ENCODE measurements around the gene CDC25C.
"Not testable (repeated sequence)": the region's sequence is repeated elsewhere in the genome, so short reads cannot be mapped to it uniquely, and the experiment has no call there.

The CDC25C gene

GRCh38 chr5:138276402-138277054 is 55.1 kb downstream of the CDC25C start:
- no peak for DNase-seq (ENCODE audit: low read depth in 2 of 2)

- no peak for DNase-seq (ENCODE audit: low read depth in 2 of 2)
These were observed 55.7 kb downstream of the CDC25C start for GRCh38 chr5:138275895-138276294.

GRCh38 chr5:138275379-138275782 is 56.2 kb downstream of the CDC25C start:
- no peak for DNase-seq (ENCODE audit: low read depth in 2 of 2)

- no peak for DNase-seq (ENCODE audit: low read depth in 2 of 2)
These were observed 57.3 kb downstream of the CDC25C start, which contains the start of gene GFRA3 for GRCh38 chr5:138274189-138274853. Gene GFRA3 (minus strand): TSS chr5:138274621. CDS start chr5:138274424, 197 bp downstream.

GRCh38 chr5:138273834-138274188 is 57.8 kb downstream of the CDC25C start:
- no peak for DNase-seq (ENCODE audit: low read depth in 2 of 2)

GRCh38 chr5:138272681-138273080 is 58.9 kb downstream of the CDC25C start:
- DNase-seq (ENCODE audit: low read depth in 2 of 2), result no peak

- no peak for DNase-seq (ENCODE audit: low read depth in 2 of 2)
These were observed 60.3 kb downstream of the CDC25C start for GRCh38 chr5:138271281-138271680.

- DNase-seq (ENCODE audit: low read depth in 2 of 2), result no peak
These were observed 67.4 kb downstream of the CDC25C start for GRCh38 chr5:138264183-138264582.

- DNase-seq (ENCODE audit: low read depth in 2 of 2), result no peak
These were observed 68.0 kb downstream of the CDC25C start for GRCh38 chr5:138263581-138263980.

GRCh38 chr5:138258704-138259292 is 72.8 kb downstream of the CDC25C start:
- DNase-seq (ENCODE audit: low read depth in 2 of 2), result no peak

- no peak for DNase-seq (ENCODE audit: low read depth in 2 of 2)
These were observed 74.0 kb downstream of the CDC25C start for GRCh38 chr5:138257583-138257982.

GRCh38 chr5:138252944-138253343 is 78.7 kb downstream of the CDC25C start:
- DNase-seq (ENCODE audit: low read depth in 2 of 2), result no peak

GRCh38 chr5:138247800-138248199 is 83.8 kb downstream of the CDC25C start:
- DNase-seq (ENCODE audit: low read depth in 2 of 2), result not testable (repeated sequence)

GRCh38 chr5:138246822-138247221 is 84.8 kb downstream of the CDC25C start:
- DNase-seq (ENCODE audit: low read depth in 2 of 2), result no peak

GRCh38 chr5:138246334-138246733 is 85.3 kb downstream of the CDC25C start:
- DNase-seq (ENCODE audit: low read depth in 2 of 2), result no peak

- no peak for DNase-seq (ENCODE audit: low read depth in 2 of 2)
These were observed 85.9 kb downstream of the CDC25C start for GRCh38 chr5:138245717-138246116.

GRCh38 chr5:138243794-138244193 is 87.8 kb downstream of the CDC25C start:
- no peak for DNase-seq (ENCODE audit: low read depth in 2 of 2)

- no peak for DNase-seq (ENCODE audit: low read depth in 2 of 2)
These were observed 89.7 kb downstream of the CDC25C start for GRCh38 chr5:138241688-138242571.

GRCh38 chr5:138240650-138241385 is 90.8 kb downstream of the CDC25C start:
- DNase-seq (ENCODE audit: low read depth in 2 of 2), result no peak

- no peak for DNase-seq (ENCODE audit: low read depth in 2 of 2)
These were observed 93.6 kb downstream of the CDC25C start for GRCh38 chr5:138238034-138238433.
